WERI-Rb-1 (cell line): ENCODE data around the gene ZNF121.

Experiments used
- DNase-seq: peaks from one replicate; pipeline ENCODE4 v3.0.0-alpha.2; 2020
- H3K27ac ChIP-seq: fragments of 250-450 bp; sonication (Bioruptor Pico); 2 replicates; pipeline ENCODE4 v1.5.1; 2020; ENCODE audit warnings: mild to moderate bottlenecking, moderate library complexity
- H3K27me3 ChIP-seq: fragments of 250-450 bp; sonication (Bioruptor Pico); 2 replicates; pipeline ENCODE4 v1.5.1; 2021; ENCODE audit warnings: mild to moderate bottlenecking, low read depth, moderate library complexity; ENCODE audit not compliant: insufficient read depth, severe bottlenecking
- H3K36me3 ChIP-seq: fragments of 250-450 bp; sonication (Bioruptor Pico); 2 replicates; pipeline ENCODE4 v1.5.1; 2020; ENCODE audit warnings: mild to moderate bottlenecking, moderate library complexity
- H3K4me3 ChIP-seq: 2 replicates; pipeline ENCODE4 v1.5.1; 2011; ENCODE audit warnings: low read depth, mild to moderate bottlenecking, control low read depth, low read length
- H3K9me3 ChIP-seq: fragments of 250-450 bp; sonication (Bioruptor Pico); 2 replicates; pipeline ENCODE4 v1.5.1; 2021; ENCODE audit warnings: mild to moderate bottlenecking, moderate library complexity; ENCODE audit not compliant: severe bottlenecking
- TF ChIP-seq, protein P1 (sequence below): IDR thresholded peaks from 2 replicates; pipeline ENCODE4 v1.5.1; 2011; ENCODE audit warnings: low read depth, mild to moderate bottlenecking, control low read depth, inconsistent platforms, low read length

ZNF121 gene

GRCh38 chr19:9580728-9581127, 3.6 kb downstream of the ZNF121 start:
- DNase-seq, result no peak
- H3K36me3 ChIP-seq, result peaks cover 24% of the 10 kb centered on the region
- TF ChIP-seq, protein P1, sequence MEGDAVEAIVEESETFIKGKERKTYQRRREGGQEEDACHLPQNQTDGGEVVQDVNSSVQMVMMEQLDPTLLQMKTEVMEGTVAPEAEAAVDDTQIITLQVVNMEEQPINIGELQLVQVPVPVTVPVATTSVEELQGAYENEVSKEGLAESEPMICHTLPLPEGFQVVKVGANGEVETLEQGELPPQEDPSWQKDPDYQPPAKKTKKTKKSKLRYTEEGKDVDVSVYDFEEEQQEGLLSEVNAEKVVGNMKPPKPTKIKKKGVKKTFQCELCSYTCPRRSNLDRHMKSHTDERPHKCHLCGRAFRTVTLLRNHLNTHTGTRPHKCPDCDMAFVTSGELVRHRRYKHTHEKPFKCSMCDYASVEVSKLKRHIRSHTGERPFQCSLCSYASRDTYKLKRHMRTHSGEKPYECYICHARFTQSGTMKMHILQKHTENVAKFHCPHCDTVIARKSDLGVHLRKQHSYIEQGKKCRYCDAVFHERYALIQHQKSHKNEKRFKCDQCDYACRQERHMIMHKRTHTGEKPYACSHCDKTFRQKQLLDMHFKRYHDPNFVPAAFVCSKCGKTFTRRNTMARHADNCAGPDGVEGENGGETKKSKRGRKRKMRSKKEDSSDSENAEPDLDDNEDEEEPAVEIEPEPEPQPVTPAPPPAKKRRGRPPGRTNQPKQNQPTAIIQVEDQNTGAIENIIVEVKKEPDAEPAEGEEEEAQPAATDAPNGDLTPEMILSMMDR, result no peak
- no peak overlapping the region for H3K4me3 ChIP-seq
- H3K9me3 ChIP-seq, result no peaks in the 10 kb centered on the region
- H3K27ac ChIP-seq, result no peak overlapping the region
- H3K27me3 ChIP-seq, result no peaks in the 10 kb centered on the region

GRCh38 chr19:9570255-9570654, 14.0 kb downstream of the ZNF121 start:
- TF ChIP-seq, protein P1, result no peak
- peaks cover 21% of the 10 kb centered on the region for H3K9me3 ChIP-seq
- H3K36me3 ChIP-seq, result peaks cover 64% of the 10 kb centered on the region
- H3K27ac ChIP-seq, result no peak overlapping the region
- no peak overlapping the region for H3K4me3 ChIP-seq
- H3K27me3 ChIP-seq, result no peaks in the 10 kb centered on the region
- no peak for DNase-seq

- TF ChIP-seq, protein P1, result peak; percentile 35; the same call in 1 of the 2 replicates
- DNase-seq, result no peak
- Histone ChIP-seq H3K4me3 (no peak overlapping the region), H3K27me3 (no peaks in the 10 kb centered on the region), H3K9me3 (peaks cover 19% of the 10 kb centered on the region), H3K27ac (no peak overlapping the region), H3K36me3 (peaks cover 81% of the 10 kb centered on the region)
Measured at GRCh38 chr19:9566729-9567128, 17.6 kb downstream of the ZNF121 start.

DNA sequence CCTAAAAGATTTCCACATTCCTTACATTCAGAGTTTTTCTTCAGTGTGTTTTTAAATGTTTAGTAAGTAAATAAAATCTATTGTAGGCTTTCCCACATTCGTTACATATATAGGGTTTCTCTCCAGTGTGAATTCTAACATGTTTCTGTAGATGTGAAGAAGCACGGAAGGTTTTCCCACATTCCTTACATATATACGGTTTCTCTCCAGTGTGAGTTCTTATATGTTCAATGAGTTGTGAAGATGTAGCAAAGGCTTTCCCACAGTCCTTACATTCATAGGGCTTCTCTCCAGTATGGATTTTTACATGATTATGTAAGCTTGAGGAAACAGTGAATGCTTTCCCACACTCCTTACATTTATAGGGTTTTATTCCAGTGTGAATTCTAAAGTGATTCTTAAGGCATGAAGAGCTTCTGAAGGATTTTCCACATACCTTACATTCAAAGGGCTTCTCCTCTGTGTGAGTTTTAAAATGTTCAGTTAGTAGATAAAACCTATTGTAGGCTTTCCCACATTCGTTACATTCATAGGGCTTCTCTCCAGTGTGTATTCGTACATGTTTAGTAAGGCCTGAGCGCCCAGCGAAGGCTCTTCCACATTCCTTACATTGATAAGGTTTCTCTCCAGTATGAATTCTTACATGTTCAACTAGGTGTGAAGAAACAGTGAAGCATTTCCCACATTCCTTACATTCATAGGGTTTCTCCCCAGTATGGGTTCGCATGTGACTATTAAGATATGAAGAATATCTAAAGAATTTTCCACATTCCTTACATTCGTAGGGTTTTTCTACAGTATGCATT, 18.2 kb downstream of the ZNF121 start:
- Histone ChIP-seq H3K4me3 (no peak overlapping the region), H3K9me3 (peaks cover 19% of the 10 kb centered on the region), H3K36me3 (peaks cover 79% of the 10 kb centered on the region), H3K27me3 (no peaks in the 10 kb centered on the region), H3K27ac (no peak overlapping the region)
- TF ChIP-seq, protein P1, result no peak
- no peak for DNase-seq

GRCh38 chr19:9552536-9553274, 31.6 kb downstream of the ZNF121 start:
- Histone ChIP-seq H3K27me3 (no peaks in the 10 kb centered on the region), H3K9me3 (peaks cover 6% of the 10 kb centered on the region), H3K4me3 (no peak overlapping the region), H3K27ac (no peak overlapping the region), H3K36me3 (no peaks in the 10 kb centered on the region)
- TF ChIP-seq, protein P1, result no peak
- DNase-seq, result peak; percentile 19
